HG02973 (cell line): ENCODE results near the gene CABP4.
"Not testable (repeated sequence)": the region's sequence is repeated elsewhere in the genome, so short reads cannot be mapped to it uniquely, and the experiment has no call there.

Experiments
- ATAC-seq: cut with Tn5 transposase; IDR thresholded peaks from one replicate; pipeline ENCODE4 v1.9.1; 2021; ENCODE audit warnings: moderate library complexity; ENCODE audit not compliant: unreplicated experiment

The CABP4 gene

GRCh38 chr11:67418476-67419281 is 36.5 kb upstream of the CABP4 start:
- ATAC-seq = no peak

- ATAC-seq = no peak
Measured at GRCh38 chr11:67419325-67420049, 35.7 kb upstream of the CABP4 start.

GRCh38 chr11:67420147-67420645 is 35.0 kb upstream of the CABP4 start:
- no peak for ATAC-seq

GRCh38 chr11:67420646-67421429 is 34.3 kb upstream of the CABP4 start:
- ATAC-seq = peak; percentile 64

GRCh38 chr11:67421430-67422031 is 33.6 kb upstream of the CABP4 start:
- no peak for ATAC-seq

GRCh38 chr11:67422891-67423290 is 32.3 kb upstream of the CABP4 start:
- no peak for ATAC-seq

GRCh38 chr11:67423466-67423865 is 31.7 kb upstream of the CABP4 start:
- no peak for ATAC-seq

- no peak for ATAC-seq
Measured at GRCh38 chr11:67423891-67424613, 31.1 kb upstream of the CABP4 start.

GRCh38 chr11:67427364-67427859 is 27.7 kb upstream of the CABP4 start:
- ATAC-seq = not testable (repeated sequence)

GRCh38 chr11:67428052-67429001 is 26.8 kb upstream of the CABP4 start, which contains the start of gene RPS6KB2:
RPS6KB2 (plus strand) TSS chr11:67428494; CDS start chr11:67428546, 52 bp downstream.
- ATAC-seq = peak; percentile 73

- ATAC-seq = no peak
Measured at GRCh38 chr11:67429038-67429668, 26.0 kb upstream of the CABP4 start.

GRCh38 chr11:67429722-67430121 is 25.4 kb upstream of the CABP4 start:
- no peak for ATAC-seq

- no peak for ATAC-seq
Measured at GRCh38 chr11:67431346-67432249, 23.6 kb upstream of the CABP4 start.

GRCh38 chr11:67432655-67433349 is 22.4 kb upstream of the CABP4 start:
- ATAC-seq = no peak

GRCh38 chr11:67433536-67434394 is 21.4 kb upstream of the CABP4 start:
- no peak for ATAC-seq

GRCh38 chr11:67434395-67434881 is 20.7 kb upstream of the CABP4 start:
- ATAC-seq = no peak
